Liver (tissue), 9 donors: Measurements from ENCODE around the gene LMTK3. TPM values are rescaled to one million over a fixed set of nuclear protein-coding genes. Genes with fewer than 3 reads are reported as not detected.

Source experiments
- DNase-seq: peaks from one replicate; pipeline ENCODE4 v3.0.0-alpha.2; 2017; ENCODE audit warnings: low spot score
- H3K27ac ChIP-seq, 2 donors: one replicate each; pipeline ENCODE4 v1.7.0; 2013; ENCODE audit warnings: inconsistent platforms in 2 of 2, low read length in 2 of 2, control low read depth in 1 of 2, low read depth in 1 of 2, mild to moderate bottlenecking in 1 of 2
- H3K27me3 ChIP-seq, 4 donors: one replicate each; pipeline versions ENCODE4 v1.6.1 to v1.7.0; 2013; ENCODE audit warnings: low read length in 3 of 4, inconsistent platforms in 1 of 4, mild to moderate bottlenecking in 1 of 4, moderate library complexity in 1 of 4; ENCODE audit not compliant: control insufficient read depth in 4 of 4, insufficient read depth in 4 of 4
- H3K36me3 ChIP-seq, 4 donors: one replicate each; pipeline versions ENCODE4 v1.6.1 to v1.7.0; 2013; ENCODE audit warnings: low read length in 3 of 4, mild to moderate bottlenecking in 3 of 4, low read depth in 1 of 4, moderate library complexity in 1 of 4; ENCODE audit not compliant: control insufficient read depth in 4 of 4, insufficient read depth in 3 of 4
- H3K4me1 ChIP-seq, 4 donors: one replicate each; pipeline versions ENCODE4 v1.6.1 to v1.7.0; 2013; ENCODE audit warnings: low read length in 3 of 4, mild to moderate bottlenecking in 3 of 4, moderate library complexity in 1 of 4; ENCODE audit not compliant: control insufficient read depth in 4 of 4, insufficient read depth in 4 of 4
- H3K4me3 ChIP-seq, 3 donors: one replicate each; pipeline versions ENCODE4 v1.6.1 to v1.7.0; 2013; ENCODE audit warnings: low read length in 3 of 3, control low read depth in 1 of 3, low read depth in 1 of 3, mild to moderate bottlenecking in 1 of 3
- H3K9ac ChIP-seq, 2 donors: one replicate each; pipeline ENCODE4 v1.7.0; 2013; ENCODE audit warnings: low read length in 2 of 2, mild to moderate bottlenecking in 2 of 2, moderate library complexity in 2 of 2, control low read depth in 1 of 2, low read depth in 1 of 2
- H3K9me3 ChIP-seq, 4 donors: one replicate each; pipeline versions ENCODE4 v1.6.1 to v1.7.0; 2013; ENCODE audit warnings: low read length in 3 of 4; ENCODE audit not compliant: control insufficient read depth in 4 of 4
- EGR1 ChIP-seq, 2 donors: IDR thresholded peaks; 2 replicates each; pipeline ENCODE4 v1.6.1; 2016 to 2018; ENCODE audit warnings: antibody characterized with exemption in 2 of 2, low read depth in 2 of 2
- FOXA2 ChIP-seq: IDR thresholded peaks from 2 replicates; pipeline ENCODE4 v1.6.1; 2016; ENCODE audit warnings: antibody characterized with exemption
- GABPA ChIP-seq, 2 donors: IDR thresholded peaks in 1 of 2; conservative IDR thresholded peaks in 1 of 2; 2 replicates each; pipeline ENCODE4 v1.6.1; 2016; ENCODE audit warnings: antibody characterized with exemption in 2 of 2, mild to moderate bottlenecking in 1 of 2, moderate library complexity in 1 of 2
- HNF4G ChIP-seq: IDR thresholded peaks from 2 replicates; pipeline ENCODE4 v1.6.1; 2016; ENCODE audit warnings: antibody characterized with exemption
- JUND ChIP-seq, 2 donors: IDR thresholded peaks; 2 replicates each; pipeline ENCODE4 v1.6.1; 2016; ENCODE audit warnings: antibody characterized with exemption in 2 of 2
- NR2F2 ChIP-seq: IDR thresholded peaks from 2 replicates; pipeline ENCODE4 v1.6.1; 2016; ENCODE audit warnings: antibody characterized with exemption
- RXRA ChIP-seq, 2 donors: IDR thresholded peaks; 2 replicates each; pipeline ENCODE4 v1.6.1; 2017 to 2018; ENCODE audit warnings: antibody characterized with exemption in 2 of 2, mild to moderate bottlenecking in 1 of 2
- YY1 ChIP-seq: IDR thresholded peaks from 2 replicates; pipeline ENCODE4 v1.6.1; 2016; ENCODE audit warnings: antibody characterized with exemption, mild to moderate bottlenecking
- WGBS: extraction: QIAGEN DNeasy Blood & Tissue Kit; methylation state at CpG from one replicate; pipeline ENCODE4 v1.1.7; 2013; 5-methylcytosine and 5-hydroxymethylcytosine counted together
- polyA plus RNA-seq, 2 donors: library from polyadenylated mRNA; stranded (reverse) in 1 of 2; unstranded in 1 of 2; fragments of 200-250 nt in 1 of 2; fragments of >200 nt in 1 of 2; fragmentation: Nextera tagmentation in 1 of 2; extraction: Ambion mirVana in 1 of 2; gene quantifications; one replicate each; pipeline versions ENCODE4 v1.2.1 to v1.2.3, GENCODE V29; 2013 to 2015
- total RNA-seq, 2 donors: library from RNA; depleted of rRNA; stranded (reverse); fragments of >200 nt; gene quantifications; one replicate each; pipeline ENCODE4 v1.2.3, GENCODE V29; 2014
- TF ChIP-seq, protein P1 (sequence below): IDR thresholded peaks from 2 replicates; pipeline ENCODE4 v1.6.1; 2016; ENCODE audit warnings: antibody characterized with exemption
- TF ChIP-seq, protein P2 (sequence below): fragments of 150-350 bp; IDR thresholded peaks from 2 replicates; pipeline ENCODE4 v1.5.1; 2017; ENCODE audit warnings: improper control_type of control experiment, low read depth, low read length; ENCODE audit not compliant: missing input control
- TF ChIP-seq, protein P3 (sequence below): IDR thresholded peaks from 2 replicates; pipeline ENCODE4 v1.6.1; 2016; ENCODE audit warnings: antibody characterized with exemption
- donor health status: healthy.
- donor health status: healthy.
- donor health status: healthy.
- donor health status: healthy.
- donor health status: healthy.

The LMTK3 gene
- total and polyA plus RNA-seq, 4 donors: 0.08 TPM; not detected in 2

DNA sequence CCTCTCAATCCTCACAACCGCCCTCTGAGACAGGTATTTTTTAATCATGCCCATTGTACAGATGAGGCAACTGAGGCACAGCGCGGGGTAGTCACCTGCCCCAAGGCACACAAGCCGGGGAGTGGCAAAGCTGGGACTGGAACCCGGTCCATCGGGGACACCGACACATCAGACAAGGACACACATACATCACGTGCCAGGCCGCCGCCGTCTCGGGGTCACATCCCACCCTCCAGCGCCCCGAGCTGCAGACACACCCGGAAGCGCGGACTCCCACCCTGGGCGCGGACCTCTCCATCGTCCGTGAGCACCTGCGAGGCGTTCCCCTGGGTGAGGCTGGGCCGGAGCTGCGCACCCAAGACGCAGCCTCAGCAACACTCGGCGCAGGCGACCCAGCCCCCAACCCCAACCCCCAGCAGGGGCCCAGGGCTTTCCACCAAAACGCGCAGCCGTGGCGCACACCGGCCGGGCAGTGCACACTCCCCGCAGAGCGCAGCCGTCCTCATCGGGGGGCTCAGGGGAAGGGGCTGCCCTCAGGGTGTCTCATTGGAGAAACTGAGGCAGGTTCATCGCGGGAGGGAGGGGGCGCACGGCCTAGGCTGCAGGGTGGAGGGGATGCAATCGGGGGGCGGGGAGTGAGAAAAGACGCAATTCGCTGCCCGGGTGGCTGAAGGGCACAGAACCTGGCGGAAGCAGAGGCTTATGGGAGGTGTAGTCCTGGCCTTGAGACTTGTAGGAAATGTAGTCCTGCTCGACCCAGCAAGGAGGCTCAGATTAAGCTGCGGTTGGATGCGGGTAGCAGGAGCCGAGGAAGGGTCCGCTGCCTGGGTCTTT is 1.9 kb upstream of the LMTK3 start:
- H3K27ac ChIP-seq: no peak overlapping the region
- H3K36me3 ChIP-seq: no peaks in the 10 kb centered on the region
- peaks cover 0 to 9% (median 1%) of the 10 kb centered on the region in 4 donors for H3K4me1 ChIP-seq
- no peak for DNase-seq
- H3K27me3 ChIP-seq: peaks cover 0 to 8% (median 2%) of the 10 kb centered on the region in 4 donors
- H3K9me3 ChIP-seq: no peaks in the 10 kb centered on the region
- TF ChIP-seq NR2F2 (no peak), YY1 (no peak), RXRA (IDR thresholded peaks at IDR 0.05) (no peak), GABPA (IDR thresholded peaks at IDR 0.05 in 1 of 2, conservative IDR thresholded peaks at IDR 0.05 in 1 of 2) (no peak), JUND (IDR thresholded peaks at IDR 0.05) (no peak)
- TF ChIP-seq, protein P1, sequence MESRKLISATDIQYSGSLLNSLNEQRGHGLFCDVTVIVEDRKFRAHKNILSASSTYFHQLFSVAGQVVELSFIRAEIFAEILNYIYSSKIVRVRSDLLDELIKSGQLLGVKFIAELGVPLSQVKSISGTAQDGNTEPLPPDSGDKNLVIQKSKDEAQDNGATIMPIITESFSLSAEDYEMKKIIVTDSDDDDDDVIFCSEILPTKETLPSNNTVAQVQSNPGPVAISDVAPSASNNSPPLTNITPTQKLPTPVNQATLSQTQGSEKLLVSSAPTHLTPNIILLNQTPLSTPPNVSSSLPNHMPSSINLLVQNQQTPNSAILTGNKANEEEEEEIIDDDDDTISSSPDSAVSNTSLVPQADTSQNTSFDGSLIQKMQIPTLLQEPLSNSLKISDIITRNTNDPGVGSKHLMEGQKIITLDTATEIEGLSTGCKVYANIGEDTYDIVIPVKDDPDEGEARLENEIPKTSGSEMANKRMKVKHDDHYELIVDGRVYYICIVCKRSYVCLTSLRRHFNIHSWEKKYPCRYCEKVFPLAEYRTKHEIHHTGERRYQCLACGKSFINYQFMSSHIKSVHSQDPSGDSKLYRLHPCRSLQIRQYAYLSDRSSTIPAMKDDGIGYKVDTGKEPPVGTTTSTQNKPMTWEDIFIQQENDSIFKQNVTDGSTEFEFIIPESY: no peak
- 3% methylated on average over 54 of the region's 54 CpGs for WGBS
- peak overlapping the region in 2 of 3 donors; percentile 51 to 58 for H3K4me3 ChIP-seq
- H3K9ac ChIP-seq: no peak overlapping the region

GRCh38 chr19:48512504-48513288 is 1.1 kb upstream of the LMTK3 start:
- TF ChIP-seq, protein P1: no peak
- 41% methylated on average over 19 of the region's 19 CpGs for WGBS

DNA sequence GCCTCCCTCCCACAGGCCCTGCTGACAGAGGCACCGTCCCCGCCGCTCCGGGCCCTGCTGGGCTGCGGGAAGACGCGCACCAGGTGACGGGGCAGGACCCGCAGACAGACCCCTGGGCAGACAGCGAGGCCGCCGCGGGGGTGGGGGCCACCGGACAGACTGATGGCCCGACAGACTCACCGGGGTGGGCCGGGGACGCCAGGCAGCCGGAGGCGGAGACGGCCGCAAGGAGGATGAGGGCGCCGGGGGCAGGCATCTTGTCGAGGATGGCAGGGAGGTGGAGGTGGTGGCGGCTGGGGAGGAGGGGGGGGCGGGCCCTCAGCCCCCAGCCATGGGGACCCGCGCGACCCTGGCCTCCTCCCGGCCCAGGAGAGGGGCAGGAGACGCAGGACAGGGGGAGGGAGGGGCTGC is 309 bp downstream of the LMTK3 start:
- H3K4me3 ChIP-seq: no peak overlapping the region
- 4% methylated on average over 32 of the region's 32 CpGs for WGBS
- no peak for DNase-seq

More at GRCh38 chr19:48512504-48513288, 1.1 kb upstream of the LMTK3 start:
- H3K27me3 ChIP-seq: peaks cover 0 to 8% (median 2%) of the 10 kb centered on the region in 4 donors
- H3K9me3 ChIP-seq: no peaks in the 10 kb centered on the region
- no peaks in the 10 kb centered on the region for H3K36me3 ChIP-seq
- no peak overlapping the region for H3K27ac ChIP-seq
- no peak overlapping the region for H3K4me3 ChIP-seq
- no peak for DNase-seq
- no peak overlapping the region for H3K9ac ChIP-seq
- peaks cover 0 to 9% (median 1%) of the 10 kb centered on the region in 4 donors for H3K4me1 ChIP-seq

More for the DNA sequence above, 309 bp downstream of the LMTK3 start:
- Histone ChIP-seq H3K9ac (no peak overlapping the region), H3K4me1 (peaks cover 0 to 9% (median 1%) of the 10 kb centered on the region in 4 donors), H3K36me3 (no peaks in the 10 kb centered on the region), H3K27me3 (peaks cover 0 to 8% (median 2%) of the 10 kb centered on the region in 4 donors), H3K9me3 (no peaks in the 10 kb centered on the region), H3K27ac (no peak overlapping the region)
- TF ChIP-seq FOXA2 (no peak), GABPA (IDR thresholded peaks at IDR 0.05 in 1 of 2, conservative IDR thresholded peaks at IDR 0.05 in 1 of 2) (no peak), EGR1 (IDR thresholded peaks at IDR 0.05; ENCODE audit: low read depth in 2 of 2) (no peak), HNF4G (no peak), JUND (IDR thresholded peaks at IDR 0.05) (no peak)
- TF ChIP-seq, protein P2, sequence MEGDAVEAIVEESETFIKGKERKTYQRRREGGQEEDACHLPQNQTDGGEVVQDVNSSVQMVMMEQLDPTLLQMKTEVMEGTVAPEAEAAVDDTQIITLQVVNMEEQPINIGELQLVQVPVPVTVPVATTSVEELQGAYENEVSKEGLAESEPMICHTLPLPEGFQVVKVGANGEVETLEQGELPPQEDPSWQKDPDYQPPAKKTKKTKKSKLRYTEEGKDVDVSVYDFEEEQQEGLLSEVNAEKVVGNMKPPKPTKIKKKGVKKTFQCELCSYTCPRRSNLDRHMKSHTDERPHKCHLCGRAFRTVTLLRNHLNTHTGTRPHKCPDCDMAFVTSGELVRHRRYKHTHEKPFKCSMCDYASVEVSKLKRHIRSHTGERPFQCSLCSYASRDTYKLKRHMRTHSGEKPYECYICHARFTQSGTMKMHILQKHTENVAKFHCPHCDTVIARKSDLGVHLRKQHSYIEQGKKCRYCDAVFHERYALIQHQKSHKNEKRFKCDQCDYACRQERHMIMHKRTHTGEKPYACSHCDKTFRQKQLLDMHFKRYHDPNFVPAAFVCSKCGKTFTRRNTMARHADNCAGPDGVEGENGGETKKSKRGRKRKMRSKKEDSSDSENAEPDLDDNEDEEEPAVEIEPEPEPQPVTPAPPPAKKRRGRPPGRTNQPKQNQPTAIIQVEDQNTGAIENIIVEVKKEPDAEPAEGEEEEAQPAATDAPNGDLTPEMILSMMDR: no peak
- TF ChIP-seq, protein P3, sequence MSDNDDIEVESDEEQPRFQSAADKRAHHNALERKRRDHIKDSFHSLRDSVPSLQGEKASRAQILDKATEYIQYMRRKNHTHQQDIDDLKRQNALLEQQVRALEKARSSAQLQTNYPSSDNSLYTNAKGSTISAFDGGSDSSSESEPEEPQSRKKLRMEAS: no peak
